Esophagus squamous epithelium (tissue), 5 donors: ENCODE data around the gene METRN. TPM values are rescaled to one million over a fixed set of nuclear protein-coding genes. Genes with fewer than 3 reads are reported as not detected.
A peak's percentile ranks its signal among the peaks of the same experiment; 100 is the strongest.

Source experiments
- DNase-seq: peaks from one replicate; lab custom pipeline; 2025; lab: John Stamatoyannopoulos, UW
- H3K27ac ChIP-seq, 4 donors: fragments of 200-600 bp; sonication (generic); one replicate each; pipeline ENCODE4 v1.5.1; 2016 to 2019; ENCODE audit warnings: mild to moderate bottlenecking in 1 of 4
- H3K27me3 ChIP-seq, 4 donors: fragments of 200-600 bp; sonication (generic); 1 replicate in 3 of 4; 2 replicates in 1 of 4; pipeline versions ENCODE4 v1.5.1 to v1.6.0; 2017 to 2021; ENCODE audit warnings: antibody characterized with exemption in 1 of 4
- H3K36me3 ChIP-seq, 3 donors: fragments of 200-600 bp; sonication (generic); one replicate each; pipeline ENCODE4 v1.5.1; 2016 to 2019
- H3K4me1 ChIP-seq, 3 donors: fragments of 200-600 bp; sonication (generic); one replicate each; pipeline ENCODE4 v1.5.1; 2017 to 2019
- H3K4me3 ChIP-seq, 4 donors: fragments of 200-600 bp; sonication (generic); 1 replicate in 3 of 4; 2 replicates in 1 of 4; pipeline ENCODE4 v1.5.1; 2016 to 2019; ENCODE audit warnings: mild to moderate bottlenecking in 2 of 4, moderate library complexity in 1 of 4
- H3K9me3 ChIP-seq, 3 donors: fragments of 200-600 bp; sonication (generic); one replicate each; pipeline ENCODE4 v1.5.1; 2016 to 2019
- POLR2A ChIP-seq, 4 donors: fragments of 450-650 bp; IDR thresholded peaks; one replicate each; pipeline ENCODE4 v1.6.1; 2017; ENCODE audit warnings: antibody characterized with exemption in 4 of 4, mild to moderate bottlenecking in 4 of 4, moderate library complexity in 3 of 4
- WGBS, 2 donors: methylation state at CpG; one replicate each; pipeline ENCODE4 v1.1.5; 2018; 5-methylcytosine and 5-hydroxymethylcytosine counted together
- intact Hi-C: fragments of 100-400 bp; cut with DNase I; formaldehyde crosslinking; loops from one replicate; pipeline ENCODE4 v1.15.0; 2022
- total RNA-seq, 4 donors: library from RNA; depleted of rRNA; stranded (reverse); fragments of >200 nt; gene quantifications; one replicate each; pipeline ENCODE4 v1.1.0, GENCODE V29; 2016
- TF ChIP-seq, protein P1 (sequence below), 6 experiments: fragments of 450-650 bp in 4 of 6; fragments of 200-600 bp in 2 of 6; sonication (generic) in 2 of 6; IDR thresholded peaks; one replicate each; pipeline ENCODE4 v1.5.1; 2016 to 2019; ENCODE audit warnings: antibody characterized with exemption in 6 of 6, mild to moderate bottlenecking in 4 of 6, moderate library complexity in 4 of 6
- donor health status: DM: yes; HTN: yes; CAD: no.

METRN gene
- total RNA-seq, 4 donors from 2014 or later: 4.2 to 12.7 (median 8.8) TPM

DNA sequence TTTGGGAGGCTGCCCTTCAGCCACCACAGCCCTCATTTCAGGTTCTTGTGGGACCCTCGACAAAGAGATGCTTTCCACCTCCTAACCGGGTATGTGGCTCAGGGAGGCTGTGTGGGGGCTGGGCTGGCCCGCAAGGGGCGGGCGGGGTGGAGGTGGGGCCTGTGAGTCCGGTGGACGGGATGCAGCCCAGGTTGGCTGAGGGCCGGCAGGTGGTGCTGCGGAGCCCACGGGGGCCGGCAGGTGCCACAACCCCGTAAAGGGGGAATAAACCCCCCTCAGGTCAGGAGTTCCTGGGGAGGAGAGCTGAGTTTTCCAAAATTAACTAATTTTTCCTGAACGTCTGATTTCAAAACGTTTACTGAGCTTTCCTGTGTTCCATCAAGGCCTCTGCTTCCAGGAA lies 30.8 kb downstream of the METRN start:
- TF ChIP-seq, protein P1, sequence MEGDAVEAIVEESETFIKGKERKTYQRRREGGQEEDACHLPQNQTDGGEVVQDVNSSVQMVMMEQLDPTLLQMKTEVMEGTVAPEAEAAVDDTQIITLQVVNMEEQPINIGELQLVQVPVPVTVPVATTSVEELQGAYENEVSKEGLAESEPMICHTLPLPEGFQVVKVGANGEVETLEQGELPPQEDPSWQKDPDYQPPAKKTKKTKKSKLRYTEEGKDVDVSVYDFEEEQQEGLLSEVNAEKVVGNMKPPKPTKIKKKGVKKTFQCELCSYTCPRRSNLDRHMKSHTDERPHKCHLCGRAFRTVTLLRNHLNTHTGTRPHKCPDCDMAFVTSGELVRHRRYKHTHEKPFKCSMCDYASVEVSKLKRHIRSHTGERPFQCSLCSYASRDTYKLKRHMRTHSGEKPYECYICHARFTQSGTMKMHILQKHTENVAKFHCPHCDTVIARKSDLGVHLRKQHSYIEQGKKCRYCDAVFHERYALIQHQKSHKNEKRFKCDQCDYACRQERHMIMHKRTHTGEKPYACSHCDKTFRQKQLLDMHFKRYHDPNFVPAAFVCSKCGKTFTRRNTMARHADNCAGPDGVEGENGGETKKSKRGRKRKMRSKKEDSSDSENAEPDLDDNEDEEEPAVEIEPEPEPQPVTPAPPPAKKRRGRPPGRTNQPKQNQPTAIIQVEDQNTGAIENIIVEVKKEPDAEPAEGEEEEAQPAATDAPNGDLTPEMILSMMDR (IDR thresholded peaks at IDR 0.05): peak in 2 of 6 experiments; percentile 6 to 29
- TF ChIP-seq POLR2A (IDR thresholded peaks at IDR 0.05): no peak
- Histone ChIP-seq H3K36me3 (no peaks in the 10 kb centered on the region), H3K4me3 (no peak overlapping the region), H3K27ac (no peak overlapping the region), H3K27me3 (peaks cover 0 to 17% (median 0%) of the 10 kb centered on the region in 4 donors), H3K4me1 (peaks cover 0 to 10% (median 4%) of the 10 kb centered on the region in 3 donors), H3K9me3 (no peaks in the 10 kb centered on the region)
- no peak for DNase-seq
- WGBS, 2 donors: 7 to 16% methylated on average over 7 to 10 of the region's 14 CpGs
- intact Hi-C loops: no loop called here

DNA sequence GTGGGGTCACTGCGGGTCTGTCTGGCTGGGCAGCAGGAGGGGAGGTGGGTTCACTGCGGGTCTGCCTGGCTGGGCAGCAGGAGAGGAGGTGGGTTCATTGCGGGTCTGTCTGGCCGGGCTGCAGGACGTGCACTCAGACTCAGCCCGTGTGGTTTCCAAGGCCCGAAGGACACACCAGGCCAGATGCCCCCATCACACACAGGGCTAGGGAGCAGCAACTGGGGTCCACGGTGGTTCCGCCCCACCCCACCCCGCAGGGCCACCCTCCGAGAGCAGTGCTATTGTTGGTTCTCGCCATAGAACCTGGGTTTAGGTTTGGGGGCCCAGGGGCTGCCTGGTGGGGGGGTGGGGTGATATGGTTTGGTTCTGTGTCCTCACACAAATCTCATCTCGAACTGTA lies 31.7 kb downstream of the METRN start:
- intact Hi-C loops: no loop called here
- Histone ChIP-seq H3K4me3 (no peak overlapping the region), H3K4me1 (peaks cover 0 to 7% (median 0%) of the 10 kb centered on the region in 3 donors), H3K9me3 (no peaks in the 10 kb centered on the region), H3K27ac (no peak overlapping the region), H3K36me3 (no peaks in the 10 kb centered on the region), H3K27me3 (peaks cover 0 to 26% (median 0%) of the 10 kb centered on the region in 4 donors)
- no peak for DNase-seq
- WGBS, 2 donors: 47 to 80% methylated on average over 3 to 7 of the region's 13 CpGs
- no peak for TF ChIP-seq POLR2A (IDR thresholded peaks at IDR 0.05)
- TF ChIP-seq, protein P1 (IDR thresholded peaks at IDR 0.05): no peak

DNA sequence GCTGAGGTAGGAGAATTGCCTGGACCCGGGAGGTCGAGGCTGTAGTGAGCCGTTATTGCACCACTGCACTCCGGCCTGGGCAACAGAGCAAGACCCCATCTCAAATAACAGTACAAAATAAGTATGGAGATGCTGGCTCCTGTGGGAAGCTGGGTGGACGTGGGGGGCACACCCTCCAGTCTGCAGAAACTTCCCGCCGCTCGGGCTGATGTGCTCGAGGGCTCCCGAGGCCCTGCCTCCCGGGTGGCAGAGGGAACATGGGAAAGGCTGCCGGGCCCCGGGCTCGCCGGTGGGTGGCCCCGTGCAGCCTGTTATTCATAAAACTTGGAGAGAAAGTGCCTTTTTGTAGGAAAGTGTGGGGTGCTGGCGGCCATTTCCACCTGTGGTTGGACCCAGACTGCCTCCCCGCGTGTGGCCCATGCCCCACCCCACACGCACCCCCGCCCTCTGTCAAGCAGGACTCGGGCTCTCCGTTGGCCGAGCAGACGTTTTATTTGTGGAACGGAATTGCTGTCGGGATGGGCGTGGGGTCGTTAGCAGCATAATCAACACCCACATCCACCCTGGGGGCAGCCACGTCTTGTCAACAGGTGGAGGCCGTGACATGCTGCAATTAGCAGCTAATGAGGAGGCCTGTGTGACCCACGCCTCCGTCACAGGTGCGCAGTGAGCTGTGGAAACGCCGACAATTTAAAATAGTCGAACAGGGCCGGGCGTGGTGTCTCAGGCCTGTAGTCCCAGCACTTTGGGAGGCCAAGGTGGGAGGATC lies 33.2 kb downstream of the METRN start:
- Histone ChIP-seq H3K4me3 (no peak overlapping the region), H3K4me1 (peaks cover 0 to 14% (median 0%) of the 10 kb centered on the region in 3 donors), H3K9me3 (no peaks in the 10 kb centered on the region), H3K27me3 (peaks cover 0 to 41% (median 0%) of the 10 kb centered on the region in 4 donors), H3K27ac (no peak overlapping the region), H3K36me3 (no peaks in the 10 kb centered on the region)
- no peak for TF ChIP-seq POLR2A (IDR thresholded peaks at IDR 0.05)
- TF ChIP-seq, protein P1 (IDR thresholded peaks at IDR 0.05): no peak
- DNase-seq: no peak
- intact Hi-C loops: no loop called here
- 81 to 92% methylated on average over 13 to 14 of the region's 39 CpGs for WGBS, 2 donors

DNA sequence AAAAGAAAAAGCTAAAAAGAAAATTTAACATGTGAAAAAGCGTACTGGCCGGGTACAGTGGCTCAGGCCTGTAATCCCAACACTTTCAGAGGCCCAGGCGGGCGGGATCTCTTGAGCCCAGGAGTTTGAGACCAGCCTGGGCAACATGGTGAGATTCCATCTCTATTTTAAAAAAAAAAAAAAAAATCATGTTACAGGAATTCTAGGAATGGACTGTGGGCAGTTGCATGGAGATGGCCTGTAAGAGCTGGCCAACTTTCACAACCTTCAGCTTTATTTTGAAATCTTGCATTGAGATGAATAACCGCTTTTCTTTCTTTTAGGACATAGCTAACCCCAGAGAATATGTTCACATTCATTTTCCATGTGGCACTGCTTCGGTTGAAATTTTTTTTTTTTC lies 34.1 kb downstream of the METRN start:
- H3K27me3 ChIP-seq: peaks cover 0 to 45% (median 0%) of the 10 kb centered on the region in 4 donors
- no peak for TF ChIP-seq POLR2A (IDR thresholded peaks at IDR 0.05)
- TF ChIP-seq, protein P1 (IDR thresholded peaks at IDR 0.05): no peak
- H3K27ac ChIP-seq: no peak overlapping the region
- 64 to 78% methylated on average over 6 of the region's 6 CpGs for WGBS, 2 donors
- intact Hi-C loops: no loop called here
- H3K4me3 ChIP-seq: no peak overlapping the region
- H3K9me3 ChIP-seq: no peaks in the 10 kb centered on the region
- H3K4me1 ChIP-seq: peaks cover 0 to 14% (median 0%) of the 10 kb centered on the region in 3 donors
- DNase-seq: no peak
- H3K36me3 ChIP-seq: no peaks in the 10 kb centered on the region

DNA sequence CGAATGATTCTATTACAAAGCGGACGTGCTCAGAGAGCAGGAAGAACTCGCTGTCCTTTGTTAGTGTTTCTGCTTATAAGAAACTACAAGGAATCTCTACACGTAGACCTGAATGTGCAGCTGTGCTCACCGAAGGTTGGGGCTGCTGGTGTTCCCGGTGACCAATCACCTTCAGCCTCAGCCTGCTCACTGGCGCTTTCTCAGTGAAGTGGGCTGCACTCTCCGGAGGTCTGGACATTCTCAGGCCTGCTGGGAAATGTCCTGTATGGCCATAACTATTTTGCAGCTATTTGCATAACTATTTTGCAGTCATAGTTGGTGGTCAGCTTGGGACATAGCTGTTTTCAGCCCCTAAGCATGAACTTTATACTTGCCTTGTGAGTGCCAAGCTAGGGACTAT lies 35.6 kb downstream of the METRN start:
- intact Hi-C loops: no loop called here
- DNase-seq: no peak
- 55 to 67% methylated on average over 7 to 9 of the region's 9 CpGs for WGBS, 2 donors

More for the DNA sequence above, 35.6 kb downstream of the METRN start:
- Histone ChIP-seq H3K36me3 (no peaks in the 10 kb centered on the region), H3K27ac (no peak overlapping the region), H3K9me3 (no peaks in the 10 kb centered on the region), H3K4me1 (peaks cover 0 to 23% (median 0%) of the 10 kb centered on the region in 3 donors), H3K27me3 (peaks cover 0 to 53% (median 0%) of the 10 kb centered on the region in 4 donors), H3K4me3 (no peak overlapping the region)
- no peak for TF ChIP-seq POLR2A (IDR thresholded peaks at IDR 0.05)
- TF ChIP-seq, protein P1 (IDR thresholded peaks at IDR 0.05): no peak
